ENCODE data around the gene XYLB.

XYLB gene

GRCh38 chr3:38347421-38348200 is 1.0 kb downstream of the XYLB start:
- Histone ChIP-seq H2AFZ (ENCODE audit: low read length) (peak overlapping the region; percentile 100), H3K9ac (ENCODE audit: low read depth, low read length, poor library complexity) (no peak overlapping the region), H3K79me1 (ENCODE audit: low read depth, low read length) (peaks cover 3% of the 10 kb centered on the region), H3K18ac (ENCODE audit: low read length) (no peak overlapping the region), H3K27me3 (ENCODE audit: control insufficient read depth in 3 of 3, insufficient read depth in 3 of 3, low read depth in 1 of 3, low read length in 3 of 3) (no peaks in the 10 kb centered on the region), H2BK120ac (ENCODE audit: low read depth, low read length) (no peak overlapping the region), H3K23ac (ENCODE audit: low read depth, low read length, poor library complexity) (no peak overlapping the region), H4K8ac (ENCODE audit: low read depth, low read length) (no peak overlapping the region), H3K4ac (ENCODE audit: low read length) (no peak overlapping the region), H3K14ac (ENCODE audit: low read length) (no peak overlapping the region), H3K4me3 (ENCODE audit: low read length in 2 of 2) (peak overlapping the region; percentile 84 to 95), H2BK15ac (ENCODE audit: low read length) (no peak overlapping the region), H3K36me3 (replicated peaks in 1 of 2; ENCODE audit: control insufficient read depth in 2 of 2, insufficient read depth in 2 of 2, low read length in 2 of 2) (peaks cover 2 to 37% of the 10 kb centered on the region in 2 donors), H4K91ac (ENCODE audit: low read depth, low read length, poor library complexity) (no peak overlapping the region), H3K27ac (replicated peaks; ENCODE audit: low read length) (no peak overlapping the region), H3K4me1 (ENCODE audit: control insufficient read depth in 2 of 2, insufficient read depth in 1 of 2, low read depth in 1 of 2, low read length in 2 of 2) (peaks cover 3 to 8% of the 10 kb centered on the region in 2 donors), H2BK12ac (ENCODE audit: low read length) (no peak overlapping the region), H3K9me3 (replicated peaks in 1 of 2; ENCODE audit: control insufficient read depth in 2 of 2, insufficient read depth in 1 of 2, low read depth in 1 of 2, low read length in 2 of 2) (no peaks in the 10 kb centered on the region), H3K4me2 (ENCODE audit: insufficient read depth, low read length, poor library complexity, severe bottlenecking) (peak overlapping the region; percentile 83), H2BK5ac (ENCODE audit: low read length) (no peak overlapping the region), H2AK5ac (ENCODE audit: low read depth, low read length) (no peak overlapping the region)
- no CpG with 5 or more reads among the region's 19 CpGs for WGBS, 2 donors (ENCODE audit: extremely low coverage in 2 of 2, insufficient read length in 2 of 2, insufficient replicate concordance in 1 of 2)
- no peak for DNase-seq (ENCODE audit: low spot score)

DNA sequence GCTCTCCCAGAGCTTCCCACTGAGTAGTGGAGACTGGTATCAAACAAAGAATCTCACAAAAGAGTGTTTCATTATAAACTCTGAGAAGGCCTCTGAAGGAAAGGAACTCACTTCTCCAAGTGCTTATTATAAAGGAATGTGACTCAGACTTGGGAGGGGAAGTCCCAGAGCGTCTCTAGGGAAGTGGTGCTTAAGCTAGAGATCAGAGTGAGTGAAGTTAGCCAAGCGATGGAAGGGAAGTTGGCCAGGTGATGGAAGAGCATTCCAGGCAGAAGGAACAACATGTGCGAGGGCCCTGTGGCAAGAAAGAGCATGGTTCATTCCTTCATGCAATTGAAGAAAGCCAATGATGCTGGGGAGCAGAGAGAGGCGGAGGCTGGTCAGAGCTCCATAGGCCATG is 2.3 kb downstream of the XYLB start:
- WGBS, 2 donors (ENCODE audit: extremely low coverage in 2 of 2, insufficient read length in 2 of 2, insufficient replicate concordance in 1 of 2): no CpG with 5 or more reads among the region's 4 CpGs
- no peaks in the 10 kb centered on the region for H3K27me3 ChIP-seq (ENCODE audit: control insufficient read depth in 3 of 3, insufficient read depth in 3 of 3, low read depth in 1 of 3, low read length in 3 of 3)
- H2BK5ac ChIP-seq (ENCODE audit: low read length): no peak overlapping the region
- H2BK12ac ChIP-seq (ENCODE audit: low read length): no peak overlapping the region
- no peak for DNase-seq (ENCODE audit: low spot score)
- H3K4me3 ChIP-seq (ENCODE audit: low read length in 2 of 2): no peak overlapping the region
- no peak overlapping the region for H3K27ac ChIP-seq (replicated peaks; ENCODE audit: low read length)
- no peak overlapping the region for H4K8ac ChIP-seq (ENCODE audit: low read depth, low read length)
- no peak overlapping the region for H2BK120ac ChIP-seq (ENCODE audit: low read depth, low read length)
- no peak overlapping the region for H2BK15ac ChIP-seq (ENCODE audit: low read length)
- H3K18ac ChIP-seq (ENCODE audit: low read length): no peak overlapping the region
- H3K9me3 ChIP-seq (replicated peaks in 1 of 2; ENCODE audit: control insufficient read depth in 2 of 2, insufficient read depth in 1 of 2, low read depth in 1 of 2, low read length in 2 of 2): no peaks in the 10 kb centered on the region
- no peak overlapping the region for H3K14ac ChIP-seq (ENCODE audit: low read length)
- no peak overlapping the region for H3K4me2 ChIP-seq (ENCODE audit: insufficient read depth, low read length, poor library complexity, severe bottlenecking)
- H3K23ac ChIP-seq (ENCODE audit: low read depth, low read length, poor library complexity): no peak overlapping the region
- peaks cover 3 to 8% of the 10 kb centered on the region in 2 donors for H3K4me1 ChIP-seq (ENCODE audit: control insufficient read depth in 2 of 2, insufficient read depth in 1 of 2, low read depth in 1 of 2, low read length in 2 of 2)
- H3K79me1 ChIP-seq (ENCODE audit: low read depth, low read length): peaks cover 3% of the 10 kb centered on the region
- H4K91ac ChIP-seq (ENCODE audit: low read depth, low read length, poor library complexity): no peak overlapping the region
- H2AFZ ChIP-seq (ENCODE audit: low read length): no peak overlapping the region
- peaks cover 2 to 44% of the 10 kb centered on the region in 2 donors for H3K36me3 ChIP-seq (replicated peaks in 1 of 2; ENCODE audit: control insufficient read depth in 2 of 2, insufficient read depth in 2 of 2, low read length in 2 of 2)
- H3K4ac ChIP-seq (ENCODE audit: low read length): no peak overlapping the region
- no peak overlapping the region for H2AK5ac ChIP-seq (ENCODE audit: low read depth, low read length)
- no peak overlapping the region for H3K9ac ChIP-seq (ENCODE audit: low read depth, low read length, poor library complexity)

GRCh38 chr3:38349684-38350359 is 3.2 kb downstream of the XYLB start:
- Histone ChIP-seq H2BK12ac (ENCODE audit: low read length) (no peak overlapping the region), H3K14ac (ENCODE audit: low read length) (no peak overlapping the region), H2AFZ (ENCODE audit: low read length) (no peak overlapping the region), H3K4me1 (ENCODE audit: control insufficient read depth in 2 of 2, insufficient read depth in 1 of 2, low read depth in 1 of 2, low read length in 2 of 2) (peaks cover 3 to 8% of the 10 kb centered on the region in 2 donors), H3K18ac (ENCODE audit: low read length) (no peak overlapping the region), H3K9me3 (replicated peaks in 1 of 2; ENCODE audit: control insufficient read depth in 2 of 2, insufficient read depth in 1 of 2, low read depth in 1 of 2, low read length in 2 of 2) (no peaks in the 10 kb centered on the region), H3K4me3 (ENCODE audit: low read length in 2 of 2) (no peak overlapping the region), H3K36me3 (replicated peaks in 1 of 2; ENCODE audit: control insufficient read depth in 2 of 2, insufficient read depth in 2 of 2, low read length in 2 of 2) (peaks cover 2 to 45% of the 10 kb centered on the region in 2 donors), H3K9ac (ENCODE audit: low read depth, low read length, poor library complexity) (no peak overlapping the region), H3K79me1 (ENCODE audit: low read depth, low read length) (peaks cover 3% of the 10 kb centered on the region), H3K4me2 (ENCODE audit: insufficient read depth, low read length, poor library complexity, severe bottlenecking) (no peak overlapping the region), H3K27me3 (ENCODE audit: control insufficient read depth in 3 of 3, insufficient read depth in 3 of 3, low read depth in 1 of 3, low read length in 3 of 3) (no peaks in the 10 kb centered on the region), H2BK15ac (ENCODE audit: low read length) (no peak overlapping the region), H3K23ac (ENCODE audit: low read depth, low read length, poor library complexity) (no peak overlapping the region), H2AK5ac (ENCODE audit: low read depth, low read length) (no peak overlapping the region), H4K91ac (ENCODE audit: low read depth, low read length, poor library complexity) (no peak overlapping the region), H3K4ac (ENCODE audit: low read length) (no peak overlapping the region), H3K27ac (replicated peaks; ENCODE audit: low read length) (no peak overlapping the region), H4K8ac (ENCODE audit: low read depth, low read length) (no peak overlapping the region), H2BK120ac (ENCODE audit: low read depth, low read length) (no peak overlapping the region), H2BK5ac (ENCODE audit: low read length) (no peak overlapping the region)
- DNase-seq (ENCODE audit: low spot score): no peak
- no CpG with 5 or more reads among the region's 8 CpGs for WGBS, 2 donors (ENCODE audit: extremely low coverage in 2 of 2, insufficient read length in 2 of 2, insufficient replicate concordance in 1 of 2)

GRCh38 chr3:38353151-38353550 is 6.6 kb downstream of the XYLB start:
- Histone ChIP-seq H3K36me3 (replicated peaks in 1 of 2; ENCODE audit: control insufficient read depth in 2 of 2, insufficient read depth in 2 of 2, low read length in 2 of 2) (peaks cover 2 to 57% of the 10 kb centered on the region in 2 donors), H3K18ac (ENCODE audit: low read length) (no peak overlapping the region)
- WGBS, 2 donors (ENCODE audit: extremely low coverage in 2 of 2, insufficient read length in 2 of 2, insufficient replicate concordance in 1 of 2): no CpG with 5 or more reads among the region's 4 CpGs

More at GRCh38 chr3:38353151-38353550, 6.6 kb downstream of the XYLB start:
- no peak overlapping the region for H3K14ac ChIP-seq (ENCODE audit: low read length)
- no peak overlapping the region for H2BK5ac ChIP-seq (ENCODE audit: low read length)
- H3K9ac ChIP-seq (ENCODE audit: low read depth, low read length, poor library complexity): no peak overlapping the region
- H2BK120ac ChIP-seq (ENCODE audit: low read depth, low read length): no peak overlapping the region
- H2BK12ac ChIP-seq (ENCODE audit: low read length): no peak overlapping the region
- no peak overlapping the region for H2BK15ac ChIP-seq (ENCODE audit: low read length)
- no peak overlapping the region for H2AK5ac ChIP-seq (ENCODE audit: low read depth, low read length)
- H3K4me2 ChIP-seq (ENCODE audit: insufficient read depth, low read length, poor library complexity, severe bottlenecking): no peak overlapping the region
- H3K4ac ChIP-seq (ENCODE audit: low read length): no peak overlapping the region
- H3K79me1 ChIP-seq (ENCODE audit: low read depth, low read length): no peaks in the 10 kb centered on the region
- H4K91ac ChIP-seq (ENCODE audit: low read depth, low read length, poor library complexity): no peak overlapping the region
- H3K27me3 ChIP-seq (ENCODE audit: control insufficient read depth in 3 of 3, insufficient read depth in 3 of 3, low read depth in 1 of 3, low read length in 3 of 3): no peaks in the 10 kb centered on the region
- H3K23ac ChIP-seq (ENCODE audit: low read depth, low read length, poor library complexity): no peak overlapping the region
- no peak overlapping the region for H3K27ac ChIP-seq (replicated peaks; ENCODE audit: low read length)
- no peak overlapping the region for H3K4me3 ChIP-seq (ENCODE audit: low read length in 2 of 2)
- no peak overlapping the region for H4K8ac ChIP-seq (ENCODE audit: low read depth, low read length)
- no peak overlapping the region for H2AFZ ChIP-seq (ENCODE audit: low read length)
- H3K9me3 ChIP-seq (replicated peaks in 1 of 2; ENCODE audit: control insufficient read depth in 2 of 2, insufficient read depth in 1 of 2, low read depth in 1 of 2, low read length in 2 of 2): peaks cover 0 to 3% of the 10 kb centered on the region in 2 donors
- no peaks in the 10 kb centered on the region for H3K4me1 ChIP-seq (ENCODE audit: control insufficient read depth in 2 of 2, insufficient read depth in 1 of 2, low read depth in 1 of 2, low read length in 2 of 2)
- DNase-seq (ENCODE audit: low spot score): no peak
